Astrocyte (in vitro differentiated cells and primary cell): ENCODE measurements around the gene PNKD. TPM values are rescaled to one million over a fixed set of nuclear protein-coding genes. Genes with fewer than 3 reads are reported as not detected.

ENCODE experiments used
- DNase-seq: peaks from one replicate; pipeline ENCODE4 v3.0.0-alpha.2; 2010; ENCODE audit warnings: low read depth
- FAIRE-seq: peaks from 2 replicates; lab custom pipeline; 2011; peaks lifted over from hg19 to GRCh38; lab: Jason Lieb, UNC
- H2AFZ ChIP-seq: 2 replicates; pipeline ENCODE4 v1.6.0; 2012; ENCODE audit warnings: low read depth, low read length, inconsistent platforms
- H3K27ac ChIP-seq: 2 replicates; pipeline ENCODE4 v1.5.1; 2011; ENCODE audit warnings: low read depth, low read length, inconsistent platforms
- H3K27me3 ChIP-seq: 2 replicates; pipeline ENCODE4 v1.6.0; 2011; ENCODE audit warnings: low read length, inconsistent platforms; ENCODE audit not compliant: insufficient read depth
- H3K36me3 ChIP-seq: 2 replicates; pipeline ENCODE4 v1.5.1; 2011; ENCODE audit warnings: low read length, inconsistent platforms; ENCODE audit not compliant: insufficient read depth
- H3K4me1 ChIP-seq: 2 replicates; pipeline ENCODE4 v1.5.1; 2011; ENCODE audit warnings: low read length, inconsistent platforms; ENCODE audit not compliant: insufficient read depth
- H3K4me2 ChIP-seq: 2 replicates; pipeline ENCODE4 v1.6.0; 2012; ENCODE audit warnings: low read length, inconsistent platforms
- H3K4me3 ChIP-seq: 2 replicates; pipeline ENCODE4 v1.5.1; 2011; ENCODE audit warnings: low read depth, mild to moderate bottlenecking, low read length, inconsistent platforms; ENCODE audit not compliant: insufficient read depth
- H3K79me2 ChIP-seq: 2 replicates; pipeline ENCODE4 v1.6.0; 2012; ENCODE audit warnings: mild to moderate bottlenecking, low read length, inconsistent platforms; ENCODE audit not compliant: insufficient read depth
- H3K9ac ChIP-seq: 2 replicates; pipeline ENCODE4 v1.6.0; 2012; ENCODE audit warnings: mild to moderate bottlenecking, low read length, inconsistent platforms
- H3K9me3 ChIP-seq: 2 replicates; pipeline ENCODE4 v1.5.1; 2012; ENCODE audit warnings: low read depth, mild to moderate bottlenecking, low read length, inconsistent platforms; ENCODE audit not compliant: insufficient read depth
- H4K20me1 ChIP-seq: 2 replicates; pipeline ENCODE4 v1.6.0; 2012; ENCODE audit warnings: low read length, inconsistent platforms; ENCODE audit not compliant: insufficient read depth
- H3K27ac Mint-ChIP-seq: one replicate; pipeline ENCODE4 v1.8.0; 2021; ENCODE audit warnings: mild to moderate bottlenecking, mixed read lengths; ENCODE audit not compliant: unreplicated experiment
- H3K27me3 Mint-ChIP-seq: one replicate; pipeline ENCODE4 v1.8.0; 2021; ENCODE audit warnings: low read depth, mixed read lengths; ENCODE audit not compliant: unreplicated experiment
- H3K36me3 Mint-ChIP-seq: one replicate; pipeline ENCODE4 v1.8.0; 2021; ENCODE audit warnings: low read depth, mixed read lengths; ENCODE audit not compliant: unreplicated experiment
- H3K4me1 Mint-ChIP-seq: one replicate; pipeline ENCODE4 v1.8.0; 2021; ENCODE audit warnings: low read depth, mixed read lengths; ENCODE audit not compliant: unreplicated experiment
- H3K4me3 Mint-ChIP-seq: one replicate; pipeline ENCODE4 v1.8.0; 2021; ENCODE audit warnings: mild to moderate bottlenecking, moderate library complexity, mixed read lengths; ENCODE audit not compliant: unreplicated experiment
- H3K9me3 Mint-ChIP-seq: one replicate; pipeline ENCODE4 v1.8.0; 2021; ENCODE audit warnings: mild to moderate bottlenecking, mixed read lengths; ENCODE audit not compliant: unreplicated experiment
- EZH2 ChIP-seq: IDR thresholded peaks from 2 replicates; pipeline ENCODE4 v1.6.1; 2012; ENCODE audit warnings: mild to moderate bottlenecking, low read length, inconsistent platforms; ENCODE audit not compliant: insufficient read depth
- total RNA-seq: library from RNA; stranded (reverse); gene quantifications from 2 replicates; pipeline ENCODE4 v1.2.1, GENCODE V29; 2021
- TF ChIP-seq, protein P1 (sequence below): IDR thresholded peaks from 2 replicates; pipeline ENCODE4 v1.5.1; 2011; ENCODE audit warnings: low read depth, mild to moderate bottlenecking, inconsistent platforms, low read length, moderate library complexity; ENCODE audit not compliant: insufficient read depth

The PNKD gene
- total RNA-seq, 1 donor from 2014 or later = 40.9 TPM

GRCh38 chr2:218265626-218266025 is 4.7 kb upstream of the PNKD start:
- H3K79me2 ChIP-seq = peaks cover 22% of the 10 kb centered on the region
- DNase-seq (no peak), FAIRE-seq (no peak)
- H3K9ac ChIP-seq = no peak overlapping the region
- H3K27ac ChIP-seq = no peak overlapping the region
- peak overlapping the region; percentile 34 for H3K27ac Mint-ChIP-seq
- H3K4me2 ChIP-seq = no peak overlapping the region
- H3K27me3 ChIP-seq = no peaks in the 10 kb centered on the region
- no peak overlapping the region for H2AFZ ChIP-seq
- peaks cover 4% of the 10 kb centered on the region for H3K4me1 ChIP-seq
- no peak overlapping the region for H3K4me3 ChIP-seq
- TF ChIP-seq EZH2 = no peak
- TF ChIP-seq, protein P1, sequence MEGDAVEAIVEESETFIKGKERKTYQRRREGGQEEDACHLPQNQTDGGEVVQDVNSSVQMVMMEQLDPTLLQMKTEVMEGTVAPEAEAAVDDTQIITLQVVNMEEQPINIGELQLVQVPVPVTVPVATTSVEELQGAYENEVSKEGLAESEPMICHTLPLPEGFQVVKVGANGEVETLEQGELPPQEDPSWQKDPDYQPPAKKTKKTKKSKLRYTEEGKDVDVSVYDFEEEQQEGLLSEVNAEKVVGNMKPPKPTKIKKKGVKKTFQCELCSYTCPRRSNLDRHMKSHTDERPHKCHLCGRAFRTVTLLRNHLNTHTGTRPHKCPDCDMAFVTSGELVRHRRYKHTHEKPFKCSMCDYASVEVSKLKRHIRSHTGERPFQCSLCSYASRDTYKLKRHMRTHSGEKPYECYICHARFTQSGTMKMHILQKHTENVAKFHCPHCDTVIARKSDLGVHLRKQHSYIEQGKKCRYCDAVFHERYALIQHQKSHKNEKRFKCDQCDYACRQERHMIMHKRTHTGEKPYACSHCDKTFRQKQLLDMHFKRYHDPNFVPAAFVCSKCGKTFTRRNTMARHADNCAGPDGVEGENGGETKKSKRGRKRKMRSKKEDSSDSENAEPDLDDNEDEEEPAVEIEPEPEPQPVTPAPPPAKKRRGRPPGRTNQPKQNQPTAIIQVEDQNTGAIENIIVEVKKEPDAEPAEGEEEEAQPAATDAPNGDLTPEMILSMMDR = no peak
- peaks cover 21% of the 10 kb centered on the region for H3K36me3 ChIP-seq
- peaks cover 16% of the 10 kb centered on the region for H3K4me1 Mint-ChIP-seq
- no peaks in the 10 kb centered on the region for H3K27me3 Mint-ChIP-seq
- peaks cover 43% of the 10 kb centered on the region for H4K20me1 ChIP-seq
- H3K4me3 Mint-ChIP-seq = peak overlapping the region; percentile 20
- H3K36me3 Mint-ChIP-seq = peaks cover 24% of the 10 kb centered on the region
- no peaks in the 10 kb centered on the region for H3K9me3 Mint-ChIP-seq
- no peaks in the 10 kb centered on the region for H3K9me3 ChIP-seq

- Mint-ChIP-seq H3K36me3 (peaks cover 24% of the 10 kb centered on the region), H3K27me3 (no peaks in the 10 kb centered on the region), H3K4me1 (peaks cover 9% of the 10 kb centered on the region), H3K4me3 (peak overlapping the region; percentile 20), H3K9me3 (no peaks in the 10 kb centered on the region), H3K27ac (no peak overlapping the region)
- H3K4me1 ChIP-seq = peaks cover 10% of the 10 kb centered on the region
- FAIRE-seq (no peak), DNase-seq (no peak)
- no peaks in the 10 kb centered on the region for H3K27me3 ChIP-seq
- peaks cover 30% of the 10 kb centered on the region for H3K79me2 ChIP-seq
- H4K20me1 ChIP-seq = peaks cover 40% of the 10 kb centered on the region
- no peaks in the 10 kb centered on the region for H3K9me3 ChIP-seq
- H3K4me2 ChIP-seq = no peak overlapping the region
- no peak overlapping the region for H2AFZ ChIP-seq
- no peak for TF ChIP-seq EZH2
- TF ChIP-seq, protein P1 = no peak
- H3K36me3 ChIP-seq = peaks cover 21% of the 10 kb centered on the region
- no peak overlapping the region for H3K27ac ChIP-seq
- H3K9ac ChIP-seq = no peak overlapping the region
- H3K4me3 ChIP-seq = no peak overlapping the region
Measured at GRCh38 chr2:218266316-218266979, 3.9 kb upstream of the PNKD start.

- DNase-seq (no peak), FAIRE-seq (no peak)
- Mint-ChIP-seq H3K9me3 (no peaks in the 10 kb centered on the region), H3K4me1 (peaks cover 9% of the 10 kb centered on the region), H3K27ac (no peak overlapping the region), H3K4me3 (peak overlapping the region; percentile 67), H3K36me3 (peaks cover 24% of the 10 kb centered on the region), H3K27me3 (no peaks in the 10 kb centered on the region)
- no peak overlapping the region for H3K4me2 ChIP-seq
- peaks cover 21% of the 10 kb centered on the region for H3K36me3 ChIP-seq
- H3K4me3 ChIP-seq = no peak overlapping the region
- H3K27me3 ChIP-seq = no peaks in the 10 kb centered on the region
- H4K20me1 ChIP-seq = peaks cover 36% of the 10 kb centered on the region
- no peak overlapping the region for H3K27ac ChIP-seq
- peaks cover 35% of the 10 kb centered on the region for H3K79me2 ChIP-seq
- no peak overlapping the region for H2AFZ ChIP-seq
- H3K4me1 ChIP-seq = peaks cover 12% of the 10 kb centered on the region
- H3K9ac ChIP-seq = no peak overlapping the region
- TF ChIP-seq, protein P1 = no peak
- TF ChIP-seq EZH2 = no peak
- H3K9me3 ChIP-seq = no peaks in the 10 kb centered on the region
Measured at GRCh38 chr2:218267259-218267658, 3.1 kb upstream of the PNKD start.
